Keratinocyte (primary cell): ENCODE data around the gene ANO8. TPM values are rescaled to one million over a fixed set of nuclear protein-coding genes. Genes with fewer than 3 reads are reported as not detected.

Experiments
- DNase-seq: peaks from one replicate; pipeline ENCODE4 v3.0.0-alpha.2; 2011; ENCODE audit warnings: low read depth, missing footprints, low spot score
- FAIRE-seq: peaks from 2 replicates; lab custom pipeline; 2011; peaks lifted over from hg19 to GRCh38; lab: Jason Lieb, UNC
- H2AFZ ChIP-seq: 2 replicates; pipeline ENCODE4 v1.6.0; 2012; ENCODE audit warnings: low read length, control low read depth, inconsistent platforms; ENCODE audit not compliant: control insufficient read depth
- H3K27ac ChIP-seq: 2 replicates; pipeline ENCODE4 v1.5.1; 2011; ENCODE audit warnings: low read length; ENCODE audit not compliant: control insufficient read depth, insufficient read depth
- H3K27me3 ChIP-seq: 3 replicates; pipeline ENCODE4 v1.6.0; 2011; ENCODE audit warnings: low read length; ENCODE audit not compliant: control insufficient read depth, insufficient read depth; ENCODE audit errors: extremely low read depth
- H3K36me3 ChIP-seq, 2 experiments: 2 replicates in 1 of 2; 3 replicates in 1 of 2; pipeline ENCODE4 v1.5.1; 2011; ENCODE audit warnings: low read length in 2 of 2, mild to moderate bottlenecking in 1 of 2; ENCODE audit not compliant: control insufficient read depth in 2 of 2, insufficient read depth in 2 of 2; ENCODE audit errors: extremely low read depth in 1 of 2
- H3K4me1 ChIP-seq: 3 replicates; pipeline ENCODE4 v1.5.1; 2011; ENCODE audit warnings: low read length; ENCODE audit not compliant: control insufficient read depth, insufficient read depth; ENCODE audit errors: extremely low read depth
- H3K4me2 ChIP-seq: 3 replicates; pipeline ENCODE4 v1.6.0; 2011; ENCODE audit warnings: low read depth, low read length; ENCODE audit not compliant: control insufficient read depth, insufficient read depth; ENCODE audit errors: extremely low read depth
- H3K4me3 ChIP-seq, 3 experiments: fragments of 200-600 bp in 1 of 3; sonication (generic) in 1 of 3; 2 replicates in 2 of 3; 3 replicates in 1 of 3; pipeline ENCODE4 v1.5.1; 2011 to 2016; ENCODE audit warnings: low read length in 3 of 3, mild to moderate bottlenecking in 3 of 3, control low read depth in 2 of 3, inconsistent platforms in 1 of 3, low read depth in 1 of 3, mixed read lengths in 1 of 3, mixed run types in 1 of 3, moderate library complexity in 1 of 3; ENCODE audit not compliant: control insufficient read depth in 2 of 3, insufficient read depth in 2 of 3; ENCODE audit errors: extremely low read depth in 1 of 3
- H3K79me2 ChIP-seq: 2 replicates; pipeline ENCODE4 v1.6.0; 2012; ENCODE audit warnings: low read length; ENCODE audit not compliant: control insufficient read depth, insufficient read depth
- H3K9ac ChIP-seq: 3 replicates; pipeline ENCODE4 v1.6.0; 2011; ENCODE audit warnings: low read length; ENCODE audit not compliant: control insufficient read depth, insufficient read depth; ENCODE audit errors: extremely low read depth
- H3K9me1 ChIP-seq: 3 replicates; pipeline ENCODE4 v1.6.0; 2011; ENCODE audit warnings: low read length; ENCODE audit not compliant: control insufficient read depth, insufficient read depth; ENCODE audit errors: extremely low read depth
- H3K9me3 ChIP-seq: 2 replicates; pipeline ENCODE4 v1.5.1; 2012; ENCODE audit warnings: low read depth, low read length; ENCODE audit not compliant: control insufficient read depth
- H4K20me1 ChIP-seq: 3 replicates; pipeline ENCODE4 v1.6.0; 2011; ENCODE audit warnings: low read length; ENCODE audit not compliant: control insufficient read depth, insufficient read depth; ENCODE audit errors: extremely low read depth
- EZH2 ChIP-seq: IDR thresholded peaks from one replicate; pipeline ENCODE4 v1.6.1; 2012; ENCODE audit warnings: inconsistent platforms, mild to moderate bottlenecking, low read length, moderate library complexity
- dilution Hi-C: fragments of 300-500 bp; cut with MboI; formaldehyde crosslinking; loops from one replicate; pipeline ENCODE4 v1.7.0; 2020; ENCODE audit warnings: low sequenced_read_pairs; ENCODE audit not compliant: extremely low pct_ligation_motif_present
- polyA plus RNA-seq, 5 experiments: library from polyadenylated mRNA; depleted of rRNA in 3 of 5; stranded (reverse) in 3 of 5; stranded (forward) in 1 of 5; unstranded in 1 of 5; fragments of >200 nt; gene quantifications; 1 replicate in 1 of 5; 2 replicates in 3 of 5; 3 replicates in 1 of 5; pipeline versions ENCODE4 v1.2.1 to v1.2.3, GENCODE V29; 2011 to 2012; ENCODE audit warnings: missing spikeins in 2 of 5, low read depth in 1 of 5, low replicate concordance in 1 of 5
- TF ChIP-seq, protein P1 (sequence below), 3 experiments: IDR thresholded peaks in 1 of 3; conservative IDR thresholded peaks in 1 of 3; optimal IDR thresholded peaks in 1 of 3; 2 replicates in 2 of 3; 3 replicates in 1 of 3; pipeline versions ENCODE3 to v1.5.1; 2011; ENCODE audit warnings: low read length in 3 of 3, mild to moderate bottlenecking in 3 of 3, moderate library complexity in 2 of 3, control low read depth in 1 of 3, inconsistent platforms in 1 of 3; ENCODE audit not compliant: insufficient read depth in 2 of 3; ENCODE audit errors: extremely low read depth in 1 of 3

Gene ANO8
- polyA plus RNA-seq, 1 donor (not counting 4 experiments of a cell fraction or from before 2014, with no cell fraction given): 1.6 TPM

DNA sequence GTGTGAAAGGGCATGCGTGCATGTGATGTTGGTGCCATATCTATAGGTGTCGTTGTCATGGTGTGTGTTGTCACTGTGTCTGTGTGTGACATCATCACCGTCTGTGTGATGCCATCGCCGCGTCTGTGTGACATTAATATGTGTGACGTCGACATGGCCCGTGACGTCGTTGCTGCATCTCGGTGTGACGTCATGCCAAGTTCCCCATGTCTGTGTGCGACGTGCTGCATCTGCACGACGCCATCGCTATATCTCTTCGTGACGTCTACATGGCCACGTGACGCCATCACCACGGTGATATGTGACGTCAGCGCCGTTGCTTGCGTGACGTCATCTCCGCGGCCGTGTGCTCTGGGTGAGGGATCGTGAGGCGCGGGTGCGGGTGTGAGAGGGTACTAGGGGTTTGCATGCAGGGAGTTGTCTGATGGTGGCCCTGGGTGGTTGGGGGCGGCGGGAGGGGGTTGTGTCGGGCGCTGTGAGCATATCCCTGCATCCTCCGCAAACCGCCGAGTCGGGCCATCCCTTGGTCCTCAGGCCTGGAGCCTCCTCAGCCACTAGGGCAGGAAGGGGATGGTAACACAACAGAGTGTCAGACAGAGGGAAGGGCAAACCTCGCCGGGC lies 17.3 kb upstream of the ANO8 start:
- H3K27ac ChIP-seq: no peak overlapping the region
- H3K4me1 ChIP-seq: peaks cover 6% of the 10 kb centered on the region
- H4K20me1 ChIP-seq: no peaks in the 10 kb centered on the region
- TF ChIP-seq, protein P1, sequence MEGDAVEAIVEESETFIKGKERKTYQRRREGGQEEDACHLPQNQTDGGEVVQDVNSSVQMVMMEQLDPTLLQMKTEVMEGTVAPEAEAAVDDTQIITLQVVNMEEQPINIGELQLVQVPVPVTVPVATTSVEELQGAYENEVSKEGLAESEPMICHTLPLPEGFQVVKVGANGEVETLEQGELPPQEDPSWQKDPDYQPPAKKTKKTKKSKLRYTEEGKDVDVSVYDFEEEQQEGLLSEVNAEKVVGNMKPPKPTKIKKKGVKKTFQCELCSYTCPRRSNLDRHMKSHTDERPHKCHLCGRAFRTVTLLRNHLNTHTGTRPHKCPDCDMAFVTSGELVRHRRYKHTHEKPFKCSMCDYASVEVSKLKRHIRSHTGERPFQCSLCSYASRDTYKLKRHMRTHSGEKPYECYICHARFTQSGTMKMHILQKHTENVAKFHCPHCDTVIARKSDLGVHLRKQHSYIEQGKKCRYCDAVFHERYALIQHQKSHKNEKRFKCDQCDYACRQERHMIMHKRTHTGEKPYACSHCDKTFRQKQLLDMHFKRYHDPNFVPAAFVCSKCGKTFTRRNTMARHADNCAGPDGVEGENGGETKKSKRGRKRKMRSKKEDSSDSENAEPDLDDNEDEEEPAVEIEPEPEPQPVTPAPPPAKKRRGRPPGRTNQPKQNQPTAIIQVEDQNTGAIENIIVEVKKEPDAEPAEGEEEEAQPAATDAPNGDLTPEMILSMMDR (optimal IDR thresholded peaks at IDR 0.05 in 1 of 3, IDR thresholded peaks at IDR 0.05 in 1 of 3, conservative IDR thresholded peaks at IDR 0.05 in 1 of 3; ENCODE audit: extremely low read depth in 1 of 3, insufficient read depth in 2 of 3, low read length in 3 of 3): no peak
- no peak for TF ChIP-seq EZH2
- no peaks in the 10 kb centered on the region for H3K79me2 ChIP-seq
- H3K27me3 ChIP-seq: no peaks in the 10 kb centered on the region
- dilution Hi-C loops: no loop called here
- H3K9ac ChIP-seq: no peak overlapping the region
- H3K4me2 ChIP-seq: no peak overlapping the region
- no peaks in the 10 kb centered on the region for H3K9me3 ChIP-seq
- H3K9me1 ChIP-seq: no peaks in the 10 kb centered on the region
- FAIRE-seq (no peak), DNase-seq (no peak)
- H2AFZ ChIP-seq: no peak overlapping the region
- no peaks in the 10 kb centered on the region for H3K36me3 ChIP-seq
- no peak overlapping the region for H3K4me3 ChIP-seq

DNA sequence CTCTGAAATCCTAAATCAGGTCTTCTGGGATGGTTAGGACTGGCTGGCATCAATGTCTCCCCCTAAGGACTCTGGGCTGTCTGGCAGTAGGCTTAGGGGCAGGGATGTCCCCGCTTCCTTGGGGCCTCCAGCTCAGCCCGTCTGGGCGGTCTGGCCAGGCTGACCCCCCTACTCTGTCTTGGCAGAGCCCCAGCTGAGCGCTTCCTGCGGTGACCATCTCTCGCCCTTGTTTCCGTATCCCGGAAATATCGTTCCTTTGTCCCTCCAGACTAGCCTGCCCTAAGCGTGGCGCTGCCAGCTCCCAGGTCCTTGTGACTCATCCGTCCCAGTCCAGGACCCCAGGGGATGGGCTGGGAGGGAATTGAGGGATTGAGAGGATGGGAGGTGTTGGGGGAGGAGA lies 14.0 kb upstream of the ANO8 start:
- Histone ChIP-seq H3K27ac (no peak overlapping the region), H3K9me3 (no peaks in the 10 kb centered on the region), H3K4me1 (peaks cover 6% of the 10 kb centered on the region), H3K4me2 (peak overlapping the region; percentile 60), H3K4me3 (no peak overlapping the region), H3K9ac (no peak overlapping the region), H3K79me2 (no peaks in the 10 kb centered on the region), H3K36me3 (no peaks in the 10 kb centered on the region), H3K27me3 (no peaks in the 10 kb centered on the region), H3K9me1 (no peaks in the 10 kb centered on the region), H4K20me1 (no peaks in the 10 kb centered on the region), H2AFZ (peak overlapping the region; percentile 48)
- dilution Hi-C loops: no loop called here
- peak; percentile 60 for FAIRE-seq
- DNase-seq: no peak
- TF ChIP-seq, protein P1 (optimal IDR thresholded peaks at IDR 0.05 in 1 of 3, IDR thresholded peaks at IDR 0.05 in 1 of 3, conservative IDR thresholded peaks at IDR 0.05 in 1 of 3; ENCODE audit: extremely low read depth in 1 of 3, insufficient read depth in 2 of 3, low read length in 3 of 3): no peak
- no peak for TF ChIP-seq EZH2
